ENCODE data around the gene BCL2L15.
A peak's percentile ranks its signal among the peaks of the same experiment; 100 is the strongest.

BCL2L15 gene

DNA sequence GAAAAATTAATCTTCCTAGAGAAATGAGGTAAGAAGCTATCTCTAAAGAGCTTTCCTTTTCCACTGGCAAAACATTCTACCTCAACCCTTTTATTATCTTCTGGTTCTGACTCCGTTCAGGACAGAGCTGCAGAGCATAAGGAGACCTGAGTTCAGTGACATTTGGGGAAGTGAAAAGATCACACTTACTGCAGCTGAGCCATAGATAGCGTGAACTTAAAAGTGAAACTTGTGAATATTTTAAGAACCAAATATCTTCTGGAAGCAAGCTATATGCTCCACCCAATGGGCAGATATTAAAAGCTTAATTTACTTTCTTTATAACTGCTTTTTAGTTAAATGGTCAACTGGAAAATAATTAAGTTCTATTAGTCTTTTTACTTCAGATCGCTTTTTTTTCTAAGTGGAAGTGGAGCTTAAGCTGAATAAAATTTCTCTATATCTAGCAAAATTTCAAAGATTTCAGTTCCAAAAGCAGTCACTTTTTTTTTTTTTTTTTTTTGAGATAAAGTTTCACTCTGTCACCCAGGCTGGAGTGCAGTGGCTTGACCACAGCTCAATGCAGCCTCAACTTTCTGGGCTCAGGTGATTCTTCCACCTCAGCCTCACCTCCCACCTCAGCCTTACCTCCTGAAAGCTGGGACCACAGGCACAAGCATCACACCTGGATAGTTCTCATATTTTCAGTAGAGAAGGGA lies 27.8 kb downstream of the BCL2L15 start:
- H3K79me2 ChIP-seq (ENCODE audit: control insufficient read depth, low read length), result peaks cover 43% of the 10 kb centered on the region
- no peaks in the 10 kb centered on the region for H4K20me1 ChIP-seq (ENCODE audit: control insufficient read depth, insufficient read depth, low read depth, low read length)
- peaks cover 17% of the 10 kb centered on the region for H3F3A ChIP-seq (ENCODE audit: control insufficient read depth, insufficient read depth)
- peak overlapping the region; percentile 72 for H3K4me2 ChIP-seq (ENCODE audit: low read length)
- H3K4me1 ChIP-seq (ENCODE audit: control insufficient read depth, low read length), result peaks cover 66% of the 10 kb centered on the region
- no peak for TF ChIP-seq EZH2phosphoT487 (IDR thresholded peaks at IDR 0.05; ENCODE audit: borderline replicate concordance, low read length)
- TF ChIP-seq CTCF (IDR thresholded peaks at IDR 0.05; ENCODE audit: low read depth, low read length, poor library complexity, severe bottlenecking), result no peak
- H3K27ac ChIP-seq (ENCODE audit: low read depth, low read length), result peak overlapping the region; percentile 84
- H3K9me3 ChIP-seq (ENCODE audit: control insufficient read depth, insufficient read depth, low read length), result no peaks in the 10 kb centered on the region
- H3K27me3 ChIP-seq (ENCODE audit: control insufficient read depth, low read length), result no peaks in the 10 kb centered on the region
- no peaks in the 10 kb centered on the region for H3K9me2 ChIP-seq (replicated peaks; ENCODE audit: control insufficient read depth, low read length)
- peaks cover 56% of the 10 kb centered on the region for H3K36me3 ChIP-seq (ENCODE audit: control insufficient read depth, low read length)
- H3K4me3 ChIP-seq (ENCODE audit: low read length), result peak overlapping the region; percentile 56

- no peaks in the 10 kb centered on the region for H4K20me1 ChIP-seq (ENCODE audit: control insufficient read depth, insufficient read depth, low read depth, low read length)
- TF ChIP-seq CTCF (IDR thresholded peaks at IDR 0.05; ENCODE audit: low read depth, low read length, poor library complexity, severe bottlenecking) (no peak), EZH2phosphoT487 (IDR thresholded peaks at IDR 0.05; ENCODE audit: borderline replicate concordance, low read length) (no peak)
- H3K4me3 ChIP-seq (ENCODE audit: low read length), result peak overlapping the region; percentile 56
- H3K9me2 ChIP-seq (replicated peaks; ENCODE audit: control insufficient read depth, low read length), result no peaks in the 10 kb centered on the region
- peaks cover 17% of the 10 kb centered on the region for H3F3A ChIP-seq (ENCODE audit: control insufficient read depth, insufficient read depth)
- no peaks in the 10 kb centered on the region for H3K27me3 ChIP-seq (ENCODE audit: control insufficient read depth, low read length)
- H3K36me3 ChIP-seq (ENCODE audit: control insufficient read depth, low read length), result peaks cover 60% of the 10 kb centered on the region
- H3K4me1 ChIP-seq (ENCODE audit: control insufficient read depth, low read length), result peaks cover 66% of the 10 kb centered on the region
- H3K9me3 ChIP-seq (ENCODE audit: control insufficient read depth, insufficient read depth, low read length), result no peaks in the 10 kb centered on the region
- H3K79me2 ChIP-seq (ENCODE audit: control insufficient read depth, low read length), result peaks cover 39% of the 10 kb centered on the region
- H3K27ac ChIP-seq (ENCODE audit: low read depth, low read length), result peak overlapping the region; percentile 84
- H3K4me2 ChIP-seq (ENCODE audit: low read length), result peak overlapping the region; percentile 72
Observed at GRCh38 chr1:113858982-113859381, 28.4 kb downstream of the BCL2L15 start.

- Histone ChIP-seq H3K4me2 (ENCODE audit: low read length) (peak overlapping the region; percentile 72), H3K4me1 (ENCODE audit: control insufficient read depth, low read length) (peaks cover 66% of the 10 kb centered on the region)
Observed at GRCh38 chr1:113858418-113858817, 29.0 kb downstream of the BCL2L15 start.

More at GRCh38 chr1:113858418-113858817, 29.0 kb downstream of the BCL2L15 start:
- H3K36me3 ChIP-seq (ENCODE audit: control insufficient read depth, low read length), result peaks cover 58% of the 10 kb centered on the region
- H3K27me3 ChIP-seq (ENCODE audit: control insufficient read depth, low read length), result no peaks in the 10 kb centered on the region
- TF ChIP-seq CTCF (IDR thresholded peaks at IDR 0.05; ENCODE audit: low read depth, low read length, poor library complexity, severe bottlenecking) (no peak), EZH2phosphoT487 (IDR thresholded peaks at IDR 0.05; ENCODE audit: borderline replicate concordance, low read length) (no peak)
- H3K9me3 ChIP-seq (ENCODE audit: control insufficient read depth, insufficient read depth, low read length), result no peaks in the 10 kb centered on the region
- peaks cover 36% of the 10 kb centered on the region for H3K79me2 ChIP-seq (ENCODE audit: control insufficient read depth, low read length)
- H3F3A ChIP-seq (ENCODE audit: control insufficient read depth, insufficient read depth), result peaks cover 17% of the 10 kb centered on the region
- peak overlapping the region; percentile 56 for H3K4me3 ChIP-seq (ENCODE audit: low read length)
- no peaks in the 10 kb centered on the region for H3K9me2 ChIP-seq (replicated peaks; ENCODE audit: control insufficient read depth, low read length)
- peak overlapping the region; percentile 84 for H3K27ac ChIP-seq (ENCODE audit: low read depth, low read length)
- no peaks in the 10 kb centered on the region for H4K20me1 ChIP-seq (ENCODE audit: control insufficient read depth, insufficient read depth, low read depth, low read length)
